Astrocyte (in vitro differentiated cells and primary cell): ENCODE measurements around the gene MTNR1A. TPM values are rescaled to one million over a fixed set of nuclear protein-coding genes. Genes with fewer than 3 reads are reported as not detected.

Source experiments
- DNase-seq: peaks from one replicate; pipeline ENCODE4 v3.0.0-alpha.2; 2010; ENCODE audit warnings: low read depth
- FAIRE-seq: peaks from 2 replicates; lab custom pipeline; 2011; peaks lifted over from hg19 to GRCh38; lab: Jason Lieb, UNC
- H2AFZ ChIP-seq: 2 replicates; pipeline ENCODE4 v1.6.0; 2012; ENCODE audit warnings: low read depth, low read length, inconsistent platforms
- H3K27ac ChIP-seq: 2 replicates; pipeline ENCODE4 v1.5.1; 2011; ENCODE audit warnings: low read depth, low read length, inconsistent platforms
- H3K27me3 ChIP-seq: 2 replicates; pipeline ENCODE4 v1.6.0; 2011; ENCODE audit warnings: low read length, inconsistent platforms; ENCODE audit not compliant: insufficient read depth
- H3K36me3 ChIP-seq: 2 replicates; pipeline ENCODE4 v1.5.1; 2011; ENCODE audit warnings: low read length, inconsistent platforms; ENCODE audit not compliant: insufficient read depth
- H3K4me1 ChIP-seq: 2 replicates; pipeline ENCODE4 v1.5.1; 2011; ENCODE audit warnings: low read length, inconsistent platforms; ENCODE audit not compliant: insufficient read depth
- H3K4me2 ChIP-seq: 2 replicates; pipeline ENCODE4 v1.6.0; 2012; ENCODE audit warnings: low read length, inconsistent platforms
- H3K4me3 ChIP-seq: 2 replicates; pipeline ENCODE4 v1.5.1; 2011; ENCODE audit warnings: low read depth, mild to moderate bottlenecking, low read length, inconsistent platforms; ENCODE audit not compliant: insufficient read depth
- H3K79me2 ChIP-seq: 2 replicates; pipeline ENCODE4 v1.6.0; 2012; ENCODE audit warnings: mild to moderate bottlenecking, low read length, inconsistent platforms; ENCODE audit not compliant: insufficient read depth
- H3K9ac ChIP-seq: 2 replicates; pipeline ENCODE4 v1.6.0; 2012; ENCODE audit warnings: mild to moderate bottlenecking, low read length, inconsistent platforms
- H3K9me3 ChIP-seq: 2 replicates; pipeline ENCODE4 v1.5.1; 2012; ENCODE audit warnings: low read depth, mild to moderate bottlenecking, low read length, inconsistent platforms; ENCODE audit not compliant: insufficient read depth
- H4K20me1 ChIP-seq: 2 replicates; pipeline ENCODE4 v1.6.0; 2012; ENCODE audit warnings: low read length, inconsistent platforms; ENCODE audit not compliant: insufficient read depth
- H3K27ac Mint-ChIP-seq: one replicate; pipeline ENCODE4 v1.8.0; 2021; ENCODE audit warnings: mild to moderate bottlenecking, mixed read lengths; ENCODE audit not compliant: unreplicated experiment
- H3K27me3 Mint-ChIP-seq: one replicate; pipeline ENCODE4 v1.8.0; 2021; ENCODE audit warnings: low read depth, mixed read lengths; ENCODE audit not compliant: unreplicated experiment
- H3K36me3 Mint-ChIP-seq: one replicate; pipeline ENCODE4 v1.8.0; 2021; ENCODE audit warnings: low read depth, mixed read lengths; ENCODE audit not compliant: unreplicated experiment
- H3K4me1 Mint-ChIP-seq: one replicate; pipeline ENCODE4 v1.8.0; 2021; ENCODE audit warnings: low read depth, mixed read lengths; ENCODE audit not compliant: unreplicated experiment
- H3K4me3 Mint-ChIP-seq: one replicate; pipeline ENCODE4 v1.8.0; 2021; ENCODE audit warnings: mild to moderate bottlenecking, moderate library complexity, mixed read lengths; ENCODE audit not compliant: unreplicated experiment
- H3K9me3 Mint-ChIP-seq: one replicate; pipeline ENCODE4 v1.8.0; 2021; ENCODE audit warnings: mild to moderate bottlenecking, mixed read lengths; ENCODE audit not compliant: unreplicated experiment
- EZH2 ChIP-seq: IDR thresholded peaks from 2 replicates; pipeline ENCODE4 v1.6.1; 2012; ENCODE audit warnings: mild to moderate bottlenecking, low read length, inconsistent platforms; ENCODE audit not compliant: insufficient read depth
- total RNA-seq: library from RNA; stranded (reverse); gene quantifications from 2 replicates; pipeline ENCODE4 v1.2.1, GENCODE V29; 2021
- TF ChIP-seq, protein P1 (sequence below): IDR thresholded peaks from 2 replicates; pipeline ENCODE4 v1.5.1; 2011; ENCODE audit warnings: low read depth, mild to moderate bottlenecking, inconsistent platforms, low read length, moderate library complexity; ENCODE audit not compliant: insufficient read depth

MTNR1A gene
- total RNA-seq, 1 donor from 2014 or later = 0.34 TPM

- H3K36me3 ChIP-seq = no peaks in the 10 kb centered on the region
- Mint-ChIP-seq H3K27me3 (no peaks in the 10 kb centered on the region), H3K36me3 (no peaks in the 10 kb centered on the region), H3K27ac (no peak overlapping the region), H3K4me3 (no peak overlapping the region), H3K4me1 (peaks cover 18% of the 10 kb centered on the region), H3K9me3 (peaks cover 9% of the 10 kb centered on the region)
- no peaks in the 10 kb centered on the region for H3K27me3 ChIP-seq
- H3K9me3 ChIP-seq = no peaks in the 10 kb centered on the region
- FAIRE-seq (no peak), DNase-seq (no peak)
- H3K9ac ChIP-seq = no peak overlapping the region
- no peak overlapping the region for H3K4me2 ChIP-seq
- no peaks in the 10 kb centered on the region for H3K79me2 ChIP-seq
- no peak overlapping the region for H3K4me3 ChIP-seq
- no peak for TF ChIP-seq EZH2
- TF ChIP-seq, protein P1, sequence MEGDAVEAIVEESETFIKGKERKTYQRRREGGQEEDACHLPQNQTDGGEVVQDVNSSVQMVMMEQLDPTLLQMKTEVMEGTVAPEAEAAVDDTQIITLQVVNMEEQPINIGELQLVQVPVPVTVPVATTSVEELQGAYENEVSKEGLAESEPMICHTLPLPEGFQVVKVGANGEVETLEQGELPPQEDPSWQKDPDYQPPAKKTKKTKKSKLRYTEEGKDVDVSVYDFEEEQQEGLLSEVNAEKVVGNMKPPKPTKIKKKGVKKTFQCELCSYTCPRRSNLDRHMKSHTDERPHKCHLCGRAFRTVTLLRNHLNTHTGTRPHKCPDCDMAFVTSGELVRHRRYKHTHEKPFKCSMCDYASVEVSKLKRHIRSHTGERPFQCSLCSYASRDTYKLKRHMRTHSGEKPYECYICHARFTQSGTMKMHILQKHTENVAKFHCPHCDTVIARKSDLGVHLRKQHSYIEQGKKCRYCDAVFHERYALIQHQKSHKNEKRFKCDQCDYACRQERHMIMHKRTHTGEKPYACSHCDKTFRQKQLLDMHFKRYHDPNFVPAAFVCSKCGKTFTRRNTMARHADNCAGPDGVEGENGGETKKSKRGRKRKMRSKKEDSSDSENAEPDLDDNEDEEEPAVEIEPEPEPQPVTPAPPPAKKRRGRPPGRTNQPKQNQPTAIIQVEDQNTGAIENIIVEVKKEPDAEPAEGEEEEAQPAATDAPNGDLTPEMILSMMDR = no peak
- H3K27ac ChIP-seq = no peak overlapping the region
- H2AFZ ChIP-seq = no peak overlapping the region
- H4K20me1 ChIP-seq = no peaks in the 10 kb centered on the region
- peaks cover 6% of the 10 kb centered on the region for H3K4me1 ChIP-seq
Measured at GRCh38 chr4:186487726-186488125, 67.6 kb downstream of the MTNR1A start.

DNA sequence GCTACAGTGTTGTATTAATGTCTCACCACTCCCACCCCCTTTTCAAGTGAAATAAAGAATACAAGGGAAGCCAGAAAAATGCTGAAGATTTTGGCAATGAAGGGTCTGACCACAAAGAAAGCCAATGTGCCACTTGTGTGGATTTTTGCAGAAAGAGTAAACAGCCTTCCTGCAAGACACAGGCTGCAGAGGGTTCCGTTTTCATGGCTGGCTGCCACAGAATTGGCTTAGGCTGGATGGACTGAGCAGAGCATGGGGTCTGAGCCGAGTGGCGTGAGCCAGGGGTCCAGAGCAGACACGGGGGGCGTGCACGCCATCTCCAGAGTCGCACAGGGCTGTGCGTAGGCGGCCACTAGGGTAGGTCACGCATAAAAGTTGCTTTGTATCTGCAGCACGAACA is 69.2 kb downstream of the MTNR1A start:
- FAIRE-seq (no peak), DNase-seq (peak; percentile 48)
- H3K79me2 ChIP-seq = no peaks in the 10 kb centered on the region
- H3K27me3 ChIP-seq = no peaks in the 10 kb centered on the region
- H3K9me3 ChIP-seq = no peaks in the 10 kb centered on the region
- no peak overlapping the region for H3K27ac ChIP-seq
- no peaks in the 10 kb centered on the region for H3K27me3 Mint-ChIP-seq
- peaks cover 6% of the 10 kb centered on the region for H3K4me1 ChIP-seq
- H3K9me3 Mint-ChIP-seq = peaks cover 4% of the 10 kb centered on the region
- H3K36me3 ChIP-seq = no peaks in the 10 kb centered on the region
- H4K20me1 ChIP-seq = no peaks in the 10 kb centered on the region
- H3K9ac ChIP-seq = peak overlapping the region; percentile 43
- no peak overlapping the region for H3K27ac Mint-ChIP-seq
- H3K36me3 Mint-ChIP-seq = no peaks in the 10 kb centered on the region
- no peak overlapping the region for H3K4me3 Mint-ChIP-seq
- peak overlapping the region; percentile 88 for H2AFZ ChIP-seq
- H3K4me3 ChIP-seq = peak overlapping the region; percentile 47
- peaks cover 18% of the 10 kb centered on the region for H3K4me1 Mint-ChIP-seq
- H3K4me2 ChIP-seq = peak overlapping the region; percentile 84
- no peak for TF ChIP-seq EZH2
- TF ChIP-seq, protein P1 = no peak

GRCh38 chr4:186485561-186486062 is 69.8 kb downstream of the MTNR1A start:
- Histone ChIP-seq H3K9me3 (no peaks in the 10 kb centered on the region), H3K4me3 (peak overlapping the region; percentile 47), H3K4me2 (peak overlapping the region; percentile 84), H3K27ac (no peak overlapping the region), H3K79me2 (no peaks in the 10 kb centered on the region), H4K20me1 (no peaks in the 10 kb centered on the region), H3K36me3 (no peaks in the 10 kb centered on the region), H2AFZ (peak overlapping the region; percentile 88), H3K27me3 (no peaks in the 10 kb centered on the region), H3K4me1 (peaks cover 6% of the 10 kb centered on the region), H3K9ac (peak overlapping the region; percentile 43)
- H3K36me3 Mint-ChIP-seq = no peaks in the 10 kb centered on the region
- H3K27ac Mint-ChIP-seq = no peak overlapping the region
- TF ChIP-seq EZH2 = no peak
- TF ChIP-seq, protein P1 = no peak
- H3K27me3 Mint-ChIP-seq = peaks cover 1% of the 10 kb centered on the region
- DNase-seq (peak; percentile 16), FAIRE-seq (no peak)
- H3K4me1 Mint-ChIP-seq = peaks cover 18% of the 10 kb centered on the region
- H3K4me3 Mint-ChIP-seq = no peak overlapping the region
- H3K9me3 Mint-ChIP-seq = peaks cover 4% of the 10 kb centered on the region
